K562 (cell line): Measurements from ENCODE around the gene TMEM151A. TPM values are rescaled to one million over a fixed set of nuclear protein-coding genes. Genes with fewer than 3 reads are reported as not detected.

ENCODE experiments used
- ATAC-seq: fragments of 200-7000 bp; cut with Tn5 transposase; 3 replicates; pipeline ENCODE4 v1.9.1; 2020; ENCODE audit warnings: moderate library complexity
- BruUV-seq: library from RNA; stranded (reverse); fragments of 400-500 nt; replicated peaks from 2 replicates; lab custom pipeline; 2021; lab: Mats Ljungman, UMichigan
- CTCF ChIA-PET: fragments of 300-600 bp; formaldehyde crosslinking; extraction: SDS; loops from one replicate; lab custom pipeline; 2021; ENCODE audit warnings: low intra/inter-chr PET ratio; lab: Yijun Ruan, JAX
- POLR2A ChIA-PET: fragments of 300-600, 350-650 bp; sonication (Branson Sonifier 250); formaldehyde crosslinking; extraction: SDS; loops from one replicate; lab custom pipeline; 2021; ENCODE audit warnings: antibody characterized with exemption, inconsistent platforms; lab: Yijun Ruan, JAX
- DNase-seq, 4 experiments: peaks; one replicate each; pipeline versions ENCODE4 v3.0.0 to v3.0.0-alpha.2; 2011 to 2018; ENCODE audit warnings: low spot score in 3 of 4, mixed read lengths in 3 of 4; ENCODE audit errors: extremely low read depth in 1 of 4
- FAIRE-seq: peaks from 2 replicates; lab custom pipeline; 2011; peaks lifted over from hg19 to GRCh38; lab: Jason Lieb, UNC
- H2AFZ ChIP-seq: 2 replicates; pipeline ENCODE4 v1.6.0; 2011; ENCODE audit warnings: low read depth, low read length, control low read depth, inconsistent platforms
- H3K27ac ChIP-seq: fragments of 200-600 bp; 3 replicates; pipeline ENCODE4 v1.8.0; 2011; ENCODE audit warnings: low read depth, mild to moderate bottlenecking, control low read depth, inconsistent platforms, low read length, moderate library complexity, mixed read lengths; ENCODE audit errors: extremely low read depth
- H3K27me3 ChIP-seq, 2 experiments: fragments of 300-600 bp in 1 of 2; 2 replicates in 1 of 2; 3 replicates in 1 of 2; pipeline versions ENCODE4 v1.6.0 to v1.8.0; 2011; ENCODE audit warnings: inconsistent platforms in 2 of 2, low read length in 2 of 2, mild to moderate bottlenecking in 1 of 2, mixed read lengths in 1 of 2, moderate library complexity in 1 of 2; ENCODE audit not compliant: control insufficient read depth in 2 of 2, insufficient read depth in 2 of 2
- H3K36me3 ChIP-seq: fragments of 300-600 bp; 3 replicates; pipeline ENCODE4 v1.8.0; 2011; ENCODE audit warnings: mild to moderate bottlenecking, low read length, inconsistent platforms; ENCODE audit not compliant: control insufficient read depth, insufficient read depth
- H3K4me1 ChIP-seq, 2 experiments: fragments of 200-600 bp in 1 of 2; replicated peaks in 1 of 2; 2 replicates in 1 of 2; 3 replicates in 1 of 2; pipeline versions ENCODE4 v1.5.1 to v1.8.0; 2011; ENCODE audit warnings: inconsistent platforms in 2 of 2, low read length in 2 of 2, mild to moderate bottlenecking in 1 of 2, mixed read lengths in 1 of 2, moderate library complexity in 1 of 2; ENCODE audit not compliant: control insufficient read depth in 2 of 2, insufficient read depth in 2 of 2
- H3K4me2 ChIP-seq: 2 replicates; pipeline ENCODE4 v1.6.1; 2011; ENCODE audit warnings: low read length, control low read depth, inconsistent platforms, mixed read lengths; ENCODE audit not compliant: insufficient read depth
- H3K4me3 ChIP-seq: fragments of 200-600 bp; sonication (generic), shearing (Covaris generic); 2 replicates; pipeline ENCODE4 v1.5.1; 2016; ENCODE audit warnings: control low read depth, inconsistent platforms
- H3K79me2 ChIP-seq: fragments of 200-600 bp; 3 replicates; pipeline ENCODE4 v1.8.0; 2011; ENCODE audit warnings: low read length, inconsistent platforms; ENCODE audit not compliant: control insufficient read depth, insufficient read depth
- H3K9ac ChIP-seq, 2 experiments: 2 replicates each; pipeline versions ENCODE4 v1.6.0 to v1.6.1; 2011; ENCODE audit warnings: low read depth in 2 of 2, low read length in 2 of 2, control low read depth in 1 of 2, inconsistent platforms in 1 of 2, mild to moderate bottlenecking in 1 of 2, mixed read lengths in 1 of 2; ENCODE audit not compliant: insufficient read depth in 1 of 2
- H3K9me1 ChIP-seq: one replicate; pipeline ENCODE4 v1.6.0; 2011; ENCODE audit warnings: inconsistent platforms, mild to moderate bottlenecking, low read length, moderate library complexity; ENCODE audit not compliant: control insufficient read depth, insufficient read depth
- H3K9me3 ChIP-seq: replicated peaks from 2 replicates; pipeline ENCODE4 v1.5.1; 2011; ENCODE audit warnings: low read depth, low read length, inconsistent platforms; ENCODE audit not compliant: control insufficient read depth, insufficient read depth
- H4K20me1 ChIP-seq: replicated peaks from 2 replicates; pipeline ENCODE4 v1.6.1; 2011; ENCODE audit warnings: low read length, inconsistent platforms, mixed read lengths; ENCODE audit not compliant: control insufficient read depth, insufficient read depth
- HES1 ChIP-seq: fragments of 450-650 bp; IDR thresholded peaks from 2 replicates; pipeline ENCODE4 v1.6.1; 2016; ENCODE audit warnings: low read depth, mild to moderate bottlenecking, moderate library complexity
- ILK ChIP-seq: fragments of 450-650 bp; IDR thresholded peaks from 2 replicates; pipeline ENCODE4 v1.6.1; 2016; ENCODE audit warnings: missing genetic modification characterization, low read depth, mild to moderate bottlenecking, missing compliant biosample characterization, moderate library complexity, borderline replicate concordance
- KAT8 ChIP-seq: fragments of 450-650 bp; IDR thresholded peaks from 2 replicates; pipeline ENCODE4 v1.6.1; 2016; ENCODE audit warnings: low read depth, mild to moderate bottlenecking
- MCM2 ChIP-seq: fragments of 450-650 bp; IDR thresholded peaks from 2 replicates; pipeline ENCODE4 v1.6.1; 2017; ENCODE audit warnings: low read depth, mild to moderate bottlenecking
- MITF ChIP-seq: IDR thresholded peaks from 2 replicates; pipeline ENCODE4 v1.6.1; 2014; ENCODE audit warnings: antibody characterized with exemption
- RBM15 ChIP-seq: fragments of 200-400 bp; formaldehyde crosslinking; IDR thresholded peaks from 2 replicates; pipeline ENCODE4 v1.6.1; 2018; ENCODE audit warnings: mild to moderate bottlenecking, low read length, moderate library complexity; ENCODE audit not compliant: insufficient read depth
- SMARCA5 ChIP-seq: fragments of 450-650 bp; IDR thresholded peaks from 2 replicates; pipeline ENCODE4 v1.6.1; 2016
- TCFL5 ChIP-seq: fragments of 250-450 bp; sonication (Bioruptor Pico); conservative IDR thresholded peaks from 2 replicates; pipeline ENCODE4 v1.6.1; 2021; ENCODE audit warnings: mild to moderate bottlenecking, moderate library complexity, matching md5 sums
- TEAD1 ChIP-seq, 2 experiments: fragments of 450-650 bp in 1 of 2; sonication (generic) in 1 of 2; formaldehyde crosslinking; IDR thresholded peaks; 2 replicates each; pipeline versions ENCODE4 v1.4.0 to v1.8.0; 2020 to 2022; ENCODE audit warnings: mild to moderate bottlenecking in 2 of 2, missing genetic modification reagents in 1 of 2
- ZBTB7A ChIP-seq: IDR thresholded peaks from 2 replicates; pipeline ENCODE4 v1.6.1; 2011; ENCODE audit warnings: low read depth, mild to moderate bottlenecking, low read length, moderate library complexity, borderline replicate concordance; ENCODE audit not compliant: control insufficient read depth
- ZKSCAN1 ChIP-seq: fragments of 150-350 bp; IDR thresholded peaks from 2 replicates; pipeline ENCODE4 v1.6.1; 2016; ENCODE audit warnings: low read depth, low read length
- ZNF354B ChIP-seq: fragments of 250-450 bp; sonication (Bioruptor Pico); IDR thresholded peaks from 2 replicates; pipeline ENCODE4 v1.4.0; 2020
- ZNF561 ChIP-seq: fragments of 450-650 bp; formaldehyde crosslinking; conservative IDR thresholded peaks from 2 replicates; pipeline ENCODE4 v1.4.0; 2020; ENCODE audit warnings: mild to moderate bottlenecking, moderate library complexity
- ZNF717 ChIP-seq: fragments of 250-450 bp; sonication (Bioruptor Pico); IDR thresholded peaks from 2 replicates; pipeline ENCODE4 v1.5.0; 2021
- ZNF76 ChIP-seq: fragments of 250-450 bp; sonication (Bioruptor Pico); IDR thresholded peaks from 2 replicates; pipeline ENCODE4 v1.4.0; 2020; ENCODE audit warnings: mild to moderate bottlenecking, moderate library complexity, borderline replicate concordance
- WGBS: fragments of 100-300 bp; shearing (Covaris generic); methylation state at CpG from one replicate; pipeline ENCODE4 v1.1.6; 2016; ENCODE audit warnings: low coverage, mixed read lengths; ENCODE audit not compliant: insufficient coverage; ENCODE audit errors: missing lambda C conversion rate; 5-methylcytosine and 5-hydroxymethylcytosine counted together
- in situ Hi-C: fragments of 300-500 bp; cut with MboI; formaldehyde crosslinking; loops from 4 replicates; pipeline ENCODE4 v1.15.0; 2018; ENCODE audit warnings: inconsistent platforms, mixed read lengths
- intact Hi-C: fragments of 100-400 bp; cut with micrococcal nuclease; formaldehyde crosslinking; loops from 2 replicates; pipeline ENCODE4 v1.14.2; 2022
- polyA plus RNA-seq, 8 experiments: library from polyadenylated mRNA; depleted of rRNA in 4 of 8; stranded (reverse) in 5 of 8; unstranded in 3 of 8; fragments of >200 nt; fragmentation: Nextera tagmentation in 2 of 8; fragmentation: Illumina TruSeq in 1 of 8; extraction: Ambion mirVana in 2 of 8; extraction: Trizol in 1 of 8; gene quantifications; 2 replicates each; pipeline versions ENCODE4 v1.2.1 to v1.2.3, GENCODE V29; 2011 to 2014; ENCODE audit warnings: inconsistent platforms in 1 of 8, missing spikeins in 1 of 8
- total RNA-seq, 7 experiments: library from RNA; depleted of rRNA in 6 of 7; stranded (reverse); fragments of >200 nt in 6 of 7; fragmentation: Illumina TruSeq in 2 of 7; extraction: Trizol in 2 of 7; gene quantifications; 2 replicates each; pipeline versions ENCODE4 v1.2.1 to v1.2.3, GENCODE V29; 2011 to 2021; ENCODE audit warnings: low replicate concordance in 1 of 7

The TMEM151A gene
- total and polyA plus RNA-seq, 9 of the 15 experiments (the other 6 are each of a cell fraction or from before 2014, with no cell fraction given), result not detected

- DNase-seq (no peak), FAIRE-seq (no peak)
- in situ Hi-C loops, result no loop called here
These were observed 51.5 kb downstream of the TMEM151A start for GRCh38 chr11:66343176-66343575.

More at GRCh38 chr11:66343176-66343575, 51.5 kb downstream of the TMEM151A start:
- Histone ChIP-seq H3K4me2 (0 out of 2 replicates have a peak overlapping the region, but pooled peaks have one; percentile 5), H3K27ac (no peak overlapping the region), H2AFZ (no peak overlapping the region), H3K27me3 (no peaks in the 10 kb centered on the region), H3K36me3 (peaks cover 49% of the 10 kb centered on the region; the same call in 2 of the 3 replicates), H3K4me1 (peaks cover 17 to 30% of the 10 kb centered on the region in 2 experiments), H3K79me2 (peaks cover 23% of the 10 kb centered on the region), H4K20me1 (no peaks in the 10 kb centered on the region; the same call in 1 of the 2 replicates), H3K9me1 (no peaks in the 10 kb centered on the region), H3K9ac (no peak overlapping the region), H3K4me3 (no peak overlapping the region), H3K9me3 (no peaks in the 10 kb centered on the region)
- CTCF ChIA-PET, result no interaction called here
- TF ChIP-seq TEAD1 (CRISPR knock-in tag; IDR thresholded peaks at IDR 0.05) (no peak), ZNF561 (CRISPR knock-in tag) (no peak), ZNF76 (CRISPR knock-in tag) (no peak), ZNF354B (CRISPR knock-in tag) (no peak), SMARCA5 (no peak), ZBTB7A (no peak), MITF (no peak), MCM2 (no peak), HES1 (no peak), ZNF717 (CRISPR knock-in tag) (no peak), TCFL5 (no peak), RBM15 (no peak), ILK (no peak), KAT8 (no peak), ZKSCAN1 (no peak)
- intact Hi-C loops, result no loop called here
- no peak for ATAC-seq
- no TSS peak for BruUV-seq
- POLR2A ChIA-PET, result interaction anchor here (0.6 to 1.2 kb wide), 3 partner anchors 25 to 62 kb away, joined by 3 to 4 read pairs (median 3); partner anchors contain the start of gene YIF1A
- WGBS, result 90% methylated on average over 8 of the region's 8 CpGs
